K562 (cell line): ENCODE measurements around the gene GDF11. TPM values are rescaled to one million over a fixed set of nuclear protein-coding genes. Genes with fewer than 3 reads are reported as not detected.

Experiments used
- E2F4 ChIP-seq: sonication (generic); formaldehyde crosslinking; IDR thresholded peaks from 2 replicates; pipeline ENCODE4 v1.8.0; 2022; ENCODE audit warnings: mild to moderate bottlenecking, low read depth, missing genetic modification reagents
- EP300 ChIP-seq: IDR thresholded peaks from 2 replicates; pipeline ENCODE4 v1.6.1; 2012; ENCODE audit warnings: low read length, improper control_type of control experiment
- GTF3C2 ChIP-seq: IDR thresholded peaks from 3 replicates; pipeline ENCODE4 v1.6.1; 2011; ENCODE audit warnings: borderline replicate concordance, mild to moderate bottlenecking, moderate library complexity; ENCODE audit not compliant: insufficient read length; ENCODE audit errors: extremely low read depth
- ILK ChIP-seq: fragments of 450-650 bp; IDR thresholded peaks from 2 replicates; pipeline ENCODE4 v1.6.1; 2016; ENCODE audit warnings: missing genetic modification characterization, low read depth, mild to moderate bottlenecking, missing compliant biosample characterization, moderate library complexity, borderline replicate concordance
- MEF2A ChIP-seq: IDR thresholded peaks from 2 replicates; pipeline ENCODE4 v1.6.1; 2011; ENCODE audit warnings: low read depth, mild to moderate bottlenecking, low read length, moderate library complexity; ENCODE audit not compliant: control insufficient read depth
- MIER1 ChIP-seq: fragments of 450-650 bp; IDR thresholded peaks from 2 replicates; pipeline ENCODE4 v1.6.1; 2016; ENCODE audit warnings: antibody characterized with exemption, mild to moderate bottlenecking, low read depth
- MLLT1 ChIP-seq, 2 experiments: fragments of 450-650 bp; IDR thresholded peaks; 2 replicates each; pipeline ENCODE4 v1.6.1; 2016
- MTA1 ChIP-seq: fragments of 450-650 bp; IDR thresholded peaks from 2 replicates; pipeline ENCODE4 v1.6.1; 2017; ENCODE audit warnings: borderline replicate concordance
- NCOA1 ChIP-seq: fragments of 450-650 bp; IDR thresholded peaks from 2 replicates; pipeline ENCODE4 v1.6.1; 2016; ENCODE audit warnings: low read depth
- PRDM10 ChIP-seq: fragments of 450-650 bp; IDR thresholded peaks from 2 replicates; pipeline ENCODE4 v1.6.1; 2018; ENCODE audit not compliant: partially characterized antibody
- RBBP5 ChIP-seq: fragments of 200-600 bp; sonication (generic); IDR thresholded peaks from 2 replicates; pipeline ENCODE4 v1.6.1; 2012; ENCODE audit warnings: borderline replicate concordance, mild to moderate bottlenecking, low read length, control low read depth, inconsistent platforms; ENCODE audit not compliant: insufficient read depth, poor library complexity, severe bottlenecking
- RNF2 ChIP-seq: sonication (generic); IDR thresholded peaks from 2 replicates; pipeline ENCODE4 v1.6.1; 2016
- SIN3A ChIP-seq, 2 experiments: fragments of 150-350 bp in 1 of 2; IDR thresholded peaks; 2 replicates each; pipeline ENCODE4 v1.6.1; 2011 to 2016; ENCODE audit warnings: borderline replicate concordance in 2 of 2, low read depth in 2 of 2, low read length in 2 of 2, mild to moderate bottlenecking in 2 of 2, moderate library complexity in 2 of 2; ENCODE audit not compliant: control insufficient read depth in 1 of 2
- ZKSCAN3 ChIP-seq: fragments of 250-450 bp; sonication (Bioruptor Pico); IDR thresholded peaks from 2 replicates; pipeline ENCODE4 v1.4.0; 2020
- ZNF551 ChIP-seq: fragments of 250-450 bp; sonication (Bioruptor Pico); IDR thresholded peaks from 2 replicates; pipeline ENCODE4 v1.5.0; 2021; ENCODE audit warnings: mild to moderate bottlenecking, moderate library complexity
- ZNF561 ChIP-seq: fragments of 450-650 bp; formaldehyde crosslinking; conservative IDR thresholded peaks from 2 replicates; pipeline ENCODE4 v1.4.0; 2020; ENCODE audit warnings: mild to moderate bottlenecking, moderate library complexity
- ZNF655 ChIP-seq: fragments of 250-450 bp; sonication (Bioruptor Pico); IDR thresholded peaks from 2 replicates; pipeline ENCODE4 v1.5.0; 2021
- polyA plus RNA-seq, 8 experiments: library from polyadenylated mRNA; depleted of rRNA in 4 of 8; stranded (reverse) in 5 of 8; unstranded in 3 of 8; fragments of >200 nt; fragmentation: Nextera tagmentation in 2 of 8; fragmentation: Illumina TruSeq in 1 of 8; extraction: Ambion mirVana in 2 of 8; extraction: Trizol in 1 of 8; gene quantifications; 2 replicates each; pipeline versions ENCODE4 v1.2.1 to v1.2.3, GENCODE V29; 2011 to 2014; ENCODE audit warnings: inconsistent platforms in 1 of 8, missing spikeins in 1 of 8
- total RNA-seq, 7 experiments: library from RNA; depleted of rRNA in 6 of 7; stranded (reverse); fragments of >200 nt in 6 of 7; fragmentation: Illumina TruSeq in 2 of 7; extraction: Trizol in 2 of 7; gene quantifications; 2 replicates each; pipeline versions ENCODE4 v1.2.1 to v1.2.3, GENCODE V29; 2011 to 2021; ENCODE audit warnings: low replicate concordance in 1 of 7

GDF11 gene
- total and polyA plus RNA-seq, 9 of the 15 experiments (the other 6 are each of a cell fraction or from before 2014, with no cell fraction given), result 1.4 to 15.7 (median 4.8) TPM

GRCh38 chr12:55727643-55728185 is 15.2 kb upstream of the GDF11 start (continued):
- 0 out of 4 replicates have a peak, but pooled peaks of 1 of the 2 experiments have one; percentile 13 for TF ChIP-seq MLLT1 (IDR thresholded peaks at IDR 0.05)
- no peak for TF ChIP-seq ZKSCAN3 (CRISPR knock-in tag)
- TF ChIP-seq MTA1, result peak; percentile 81
- no peak for TF ChIP-seq MIER1
- peak; percentile 29 for TF ChIP-seq PRDM10
- TF ChIP-seq E2F4 (CRISPR knock-in tag), result no peak
- TF ChIP-seq ZNF655 (CRISPR knock-in tag), result no peak
- TF ChIP-seq ZNF551 (CRISPR knock-in tag), result no peak
- TF ChIP-seq GTF3C2, result no peak
- TF ChIP-seq MEF2A, result no peak
- TF ChIP-seq ZNF561 (CRISPR knock-in tag), result no peak
- no peak for TF ChIP-seq RBBP5
- TF ChIP-seq SIN3A (IDR thresholded peaks at IDR 0.05; ENCODE audit: borderline replicate concordance in 2 of 2, control insufficient read depth in 1 of 2, low read depth in 2 of 2, low read length in 2 of 2), result peak; percentile 8 to 57; a peak in 1 of 4 replicates
- TF ChIP-seq EP300, result peak; percentile 66; the same call in 1 of the 2 replicates
- TF ChIP-seq RNF2, result peak; percentile 86; the same call in 1 of the 2 replicates
- no peak for TF ChIP-seq ILK (tag)
- TF ChIP-seq NCOA1, result 0 out of 2 replicates have a peak, but pooled peaks have one; percentile 32
